T follicular helper cell (primary cell): ENCODE data around the gene CHRDL2.

Experiments
- DNase-seq: peaks from one replicate; pipeline ENCODE4 v3.0.0-alpha.2; 2020; ENCODE audit warnings: low read depth

Gene CHRDL2

GRCh38 chr11:74710281-74710938 is 20.8 kb downstream of the CHRDL2 start:
- no peak for DNase-seq

GRCh38 chr11:74709175-74709574 is 22.1 kb downstream of the CHRDL2 start:
- DNase-seq = no peak

GRCh38 chr11:74707602-74708510 is 23.4 kb downstream of the CHRDL2 start:
- DNase-seq = no peak

DNA sequence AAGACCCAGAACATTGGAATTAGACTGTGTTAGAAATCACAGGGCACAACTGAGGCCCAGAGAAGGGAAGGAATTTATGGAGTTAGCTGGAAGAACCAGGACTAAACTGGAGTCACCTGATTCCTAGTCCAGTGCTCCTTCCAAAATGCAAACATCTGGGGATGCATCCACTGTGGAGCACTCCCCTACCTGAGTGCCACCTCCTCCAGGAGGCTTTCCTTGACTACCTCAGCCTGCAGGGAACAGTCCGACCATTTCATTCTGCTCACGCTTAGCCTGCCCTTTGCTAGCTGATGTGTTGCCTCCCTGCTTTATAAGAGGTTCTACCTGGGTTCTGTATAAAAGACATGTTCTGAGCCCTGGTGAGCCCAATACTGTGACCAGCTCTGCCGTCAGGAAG is 24.0 kb downstream of the CHRDL2 start:
- DNase-seq = no peak

DNA sequence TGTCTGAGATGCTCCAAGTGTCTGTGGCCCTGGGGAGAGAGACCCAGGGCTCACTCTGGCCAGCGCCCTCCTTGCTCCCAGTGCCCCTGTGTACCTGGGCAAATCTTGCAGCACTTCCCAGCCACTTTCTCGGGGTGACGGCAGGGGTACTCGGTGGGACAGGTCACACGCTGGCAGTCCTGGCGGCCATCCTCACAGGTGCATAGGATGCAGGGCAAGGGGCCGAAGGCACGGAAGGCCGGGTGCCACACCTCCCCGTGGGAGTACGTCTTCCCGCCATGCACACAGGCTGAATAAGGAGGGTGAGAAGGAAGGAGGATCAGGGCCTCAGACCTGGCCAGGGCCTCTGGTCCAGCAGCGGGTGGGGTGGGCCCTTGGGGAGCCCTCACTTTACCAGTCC is 28.0 kb downstream of the CHRDL2 start:
- DNase-seq = no peak

- DNase-seq = peak; percentile 34
These were observed 28.7 kb downstream of the CHRDL2 start for GRCh38 chr11:74702383-74703007.

- DNase-seq = no peak
These were observed 29.9 kb downstream of the CHRDL2 start for GRCh38 chr11:74701351-74701750.

GRCh38 chr11:74699615-74700396 is 31.4 kb downstream of the CHRDL2 start:
- DNase-seq = no peak

DNA sequence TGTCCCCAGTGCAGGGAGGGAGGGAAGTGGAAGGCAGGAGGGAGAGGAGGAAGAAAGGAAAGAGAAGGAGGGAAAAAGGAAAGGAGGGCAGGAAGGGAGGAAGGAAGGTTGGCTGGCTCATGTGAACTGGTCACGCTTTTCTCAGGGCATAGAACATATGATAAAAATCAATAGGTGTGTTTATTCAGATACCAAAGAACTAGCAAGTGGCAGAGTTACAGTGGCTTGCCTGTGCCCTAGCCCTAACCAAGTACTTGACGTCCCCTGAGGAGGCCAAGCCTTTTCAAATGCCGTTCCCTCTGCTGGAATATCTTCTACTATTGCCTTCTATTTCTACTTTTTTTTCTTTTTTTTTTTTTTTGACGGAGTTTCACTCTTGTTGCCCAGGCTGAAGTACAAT is 33.5 kb downstream of the CHRDL2 start:
- DNase-seq = no peak

DNA sequence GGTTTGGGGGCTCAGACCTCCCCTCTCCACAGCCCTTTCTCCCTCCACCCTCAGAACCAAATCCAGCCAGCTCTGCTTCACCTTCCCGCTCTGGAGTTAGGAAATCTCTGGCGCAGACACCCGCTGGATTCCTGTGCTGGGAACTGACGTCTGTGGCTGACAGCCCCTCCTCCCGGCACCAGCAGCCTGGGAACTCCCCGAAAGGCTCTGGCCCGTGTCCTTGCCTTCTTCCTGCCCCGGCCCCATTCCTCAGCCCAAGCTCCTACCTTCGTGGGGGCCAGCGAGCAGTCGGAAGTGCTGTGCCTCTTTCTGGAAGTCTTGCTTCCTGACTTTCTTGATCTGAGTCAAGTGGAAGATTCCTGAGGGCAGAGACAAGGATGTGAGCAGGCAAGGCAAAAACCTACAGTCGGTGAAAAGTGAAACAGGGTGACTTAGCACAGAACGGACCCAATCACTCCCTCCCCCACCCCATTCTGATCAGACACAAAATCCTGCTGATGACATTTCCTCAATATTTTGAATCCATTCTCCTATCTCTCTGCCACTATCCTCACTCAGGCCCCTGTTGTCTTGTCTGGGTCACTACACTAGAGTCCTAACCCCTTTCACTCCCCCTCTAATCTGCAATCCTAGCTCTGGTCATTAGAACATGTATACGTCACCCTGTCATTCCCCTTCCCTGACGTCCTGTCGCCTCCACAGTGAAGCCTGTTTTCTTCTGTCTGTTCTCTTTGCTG is 34.1 kb downstream of the CHRDL2 start:
- no peak for DNase-seq

GRCh38 chr11:74696500-74696899 is 34.7 kb downstream of the CHRDL2 start:
- no peak for DNase-seq

DNA sequence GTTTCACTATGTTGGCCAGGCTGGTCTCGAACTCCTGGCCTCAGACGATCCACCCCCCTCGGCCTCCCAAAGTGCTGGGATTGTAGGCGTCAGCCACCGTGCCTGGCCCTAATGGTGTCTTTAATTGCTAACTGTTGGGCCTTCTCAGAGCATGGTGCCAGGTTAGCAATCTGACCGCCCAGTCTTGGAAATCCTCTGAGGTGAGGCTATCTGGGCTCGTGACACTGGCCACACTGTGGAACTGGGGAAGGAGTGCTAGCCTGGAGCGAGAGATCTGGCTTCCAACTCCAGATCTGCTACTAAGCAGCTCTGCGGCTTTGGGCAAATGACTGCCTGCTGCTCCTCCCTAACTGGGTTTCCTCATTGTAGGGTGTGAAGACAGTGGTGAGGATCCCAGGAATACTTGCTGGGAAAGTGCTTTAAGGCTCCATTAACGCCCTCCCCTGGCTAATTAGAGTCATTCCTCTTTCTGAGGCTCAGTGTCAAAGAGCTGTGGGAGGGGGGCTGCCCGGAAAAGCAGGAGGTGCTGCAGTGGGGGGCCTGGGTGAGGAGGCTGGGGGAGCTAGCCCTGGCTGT is 35.4 kb downstream of the CHRDL2 start:
- no peak for DNase-seq

DNA sequence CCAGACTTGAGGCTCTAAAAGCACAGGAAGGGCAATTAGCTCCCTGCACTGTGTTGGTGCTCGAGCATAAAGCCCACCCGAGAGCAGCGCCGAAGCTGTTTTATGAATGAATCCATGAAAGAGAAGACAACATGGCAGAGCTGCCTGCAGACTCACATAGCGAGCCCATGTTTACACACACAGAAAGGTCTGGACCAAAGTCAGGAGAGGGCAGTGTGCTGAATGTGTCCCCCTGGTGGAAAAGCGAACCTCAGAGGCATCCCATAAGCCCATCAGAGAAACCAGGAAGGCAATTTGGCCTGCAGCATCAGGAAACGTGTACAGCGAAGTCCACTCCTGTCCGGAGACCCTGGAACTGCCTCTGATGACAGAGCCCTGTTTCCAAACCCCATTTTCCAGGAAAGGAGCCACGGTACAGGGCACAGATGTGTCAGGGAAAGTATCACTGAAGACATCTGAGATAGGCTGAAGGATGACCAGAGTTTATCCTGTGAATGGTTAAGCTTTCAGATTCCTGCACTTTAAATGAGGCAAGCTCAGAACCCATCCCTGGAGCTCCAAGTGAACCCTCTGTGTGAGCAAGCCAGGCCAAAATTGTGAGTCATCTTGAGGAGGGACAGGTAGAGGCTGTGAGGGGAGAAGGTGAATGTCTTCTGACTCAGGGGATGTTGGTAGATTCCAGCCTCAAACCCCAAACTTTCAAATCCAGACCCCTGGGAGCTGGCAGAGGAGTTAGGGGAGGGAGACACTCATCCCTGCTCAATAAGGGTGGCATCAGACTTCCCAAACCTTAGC is 36.9 kb downstream of the CHRDL2 start:
- DNase-seq = no peak

DNA sequence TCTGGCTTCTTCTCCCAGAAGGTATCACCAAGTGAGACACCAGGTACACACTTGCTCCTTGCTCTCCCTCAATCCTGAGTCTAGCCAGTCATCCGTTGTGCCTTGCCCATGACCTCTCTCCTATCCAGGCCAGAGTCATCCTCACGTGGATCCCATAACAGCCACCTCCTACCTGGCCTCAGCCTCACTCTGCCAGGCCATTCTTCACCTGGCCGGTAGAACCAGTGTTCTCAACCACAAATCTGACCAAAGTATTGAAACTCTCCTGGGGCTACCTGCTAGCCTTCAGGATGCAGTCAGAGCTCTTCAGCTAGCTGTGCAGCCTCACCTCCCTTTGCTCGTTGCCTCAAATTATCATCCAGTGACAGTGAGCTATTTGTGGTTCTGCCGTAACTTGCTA is 37.7 kb downstream of the CHRDL2 start:
- no peak for DNase-seq

DNA sequence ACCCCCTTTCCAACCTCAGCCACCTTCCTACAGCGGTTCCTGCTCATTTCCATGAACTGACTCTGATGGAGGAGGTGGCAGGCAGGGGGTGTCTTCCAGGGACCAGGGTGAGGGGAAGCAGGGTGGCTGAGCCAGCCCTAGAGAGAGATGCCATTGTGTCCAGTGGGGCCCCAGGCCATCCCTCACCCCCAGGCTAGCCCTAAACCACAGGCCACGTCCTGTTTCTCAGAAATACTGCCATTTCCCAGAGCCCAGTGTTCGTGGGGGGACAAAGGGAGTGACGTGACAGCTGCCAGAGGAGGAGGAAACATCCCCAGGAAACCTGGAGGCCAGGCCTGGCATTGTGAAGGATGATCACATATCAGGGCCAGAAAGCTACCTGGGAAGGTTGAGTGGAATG is 39.5 kb downstream of the CHRDL2 start:
- no peak for DNase-seq

GRCh38 chr11:74689666-74690065 is 41.6 kb downstream of the CHRDL2 start:
- no peak for DNase-seq

DNA sequence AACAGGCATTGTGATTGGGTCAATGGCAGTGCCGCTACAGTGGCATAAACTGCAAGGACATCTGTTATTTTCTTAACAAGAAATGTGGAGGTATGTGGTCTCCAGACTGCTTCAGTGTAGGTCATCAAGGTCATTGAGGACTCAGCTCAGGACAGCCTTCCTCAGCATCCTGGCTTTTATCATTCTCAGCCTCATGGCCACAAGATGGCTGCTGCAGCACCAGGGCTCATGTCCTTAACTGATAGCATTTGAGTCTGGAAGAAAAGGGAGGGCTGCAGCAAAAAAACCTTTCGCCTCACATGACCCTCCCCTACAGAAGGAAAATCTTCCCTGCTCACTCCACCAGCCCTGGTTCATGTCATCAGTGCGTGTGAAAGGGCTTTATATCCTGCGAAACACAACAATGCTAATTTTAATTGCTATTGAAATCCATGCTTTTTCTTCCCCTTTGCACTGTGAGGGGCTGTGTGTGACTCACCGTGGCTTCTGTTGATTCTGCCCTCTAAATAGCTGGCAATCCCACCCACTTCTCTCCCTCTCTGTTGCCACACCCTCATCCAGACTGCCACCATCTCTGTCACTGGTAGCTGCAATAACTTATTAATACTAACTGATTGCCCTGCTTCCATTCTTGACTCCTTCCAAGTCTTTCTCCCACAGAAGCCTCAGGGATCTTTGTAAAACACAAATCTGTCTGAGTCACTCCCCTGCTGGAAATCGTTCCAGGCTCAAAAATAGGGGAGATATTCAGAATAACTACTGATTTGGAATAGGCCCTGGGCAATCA is 43.8 kb downstream of the CHRDL2 start:
- no peak for DNase-seq

- no peak for DNase-seq
These were observed 44.4 kb downstream of the CHRDL2 start for GRCh38 chr11:74686792-74687191.

DNA sequence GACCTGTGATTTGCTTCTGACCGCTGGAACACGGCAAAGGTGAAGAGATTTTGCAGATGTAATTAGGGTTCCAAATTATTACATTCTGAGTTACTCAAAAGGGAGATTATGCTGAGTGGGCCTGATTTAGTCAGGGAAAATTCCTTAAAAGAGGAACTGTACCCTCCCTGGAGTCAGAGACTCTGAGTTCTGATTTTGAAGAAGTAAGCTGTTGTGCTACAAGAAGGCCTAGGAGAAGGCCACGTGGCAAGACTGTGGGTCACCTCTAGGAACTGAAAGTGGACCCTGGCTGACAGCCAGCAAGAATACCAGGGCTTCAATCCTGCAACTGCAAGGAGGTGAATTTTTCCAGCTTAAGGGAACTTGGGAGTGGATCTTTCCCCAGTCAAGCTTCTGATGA is 45.3 kb downstream of the CHRDL2 start:
- DNase-seq = no peak
